Sciatic nerve (tissue), 1 donor: ENCODE results near the gene RHBDD2. TPM values are rescaled to one million over a fixed set of nuclear protein-coding genes. Genes with fewer than 3 reads are reported as not detected.

Experiments used
- microRNA-seq: library from miRNA; unstranded; fragments of <30 nt; microRNA quantifications from one replicate; pipeline ENCODE4 v1.2.0, GENCODE V29; 2020
- total RNA-seq: library from RNA; stranded (reverse); fragmentation: NEBNext Ultra II Directional; extraction: Animal tissue kit (Norgen Biotek cat#: 25700); gene quantifications from one replicate; pipeline ENCODE4 v1.2.1, GENCODE V29; 2021
- donor health status: DM: no; HTN: no; CAD: no.

RHBDD2 gene
- total RNA-seq, 1 donor from 2014 or later = 72.8 TPM

Small RNA genes within 50 kb of the gene (microRNA-seq; reads per million reads assigned to microRNA genes)
- not detected for gene MIR4651

Other genes starting within 250 kb of the RHBDD2 start
- 65.3 TPM for gene HIP1, start 140.1 kb upstream of the RHBDD2 start, total RNA-seq
- 4.3 TPM for gene CCL26, start 106.8 kb upstream of the RHBDD2 start, total RNA-seq
- gene CCL24, start 65.2 kb upstream of the RHBDD2 start, total RNA-seq = 0.67 TPM
- gene POR, start 36.1 kb downstream of the RHBDD2 start, total RNA-seq = 89.2 TPM
- gene TMEM120A, start 115.6 kb downstream of the RHBDD2 start, total RNA-seq = 51.6 TPM
- 22.6 TPM for gene STYXL1, start 169.0 kb downstream of the RHBDD2 start, total RNA-seq
- gene MDH2, start 169.1 kb downstream of the RHBDD2 start, total RNA-seq = 74.9 TPM